Endothelial cell of umbilical vein (primary cell): Measurements from ENCODE around the gene CMTM6.

ENCODE experiments used
- CTCF ChIP-seq, 2 donors: IDR thresholded peaks; 1 replicate in 1 of 2; 2 replicates in 1 of 2; pipeline ENCODE4 v1.5.1; 2011; ENCODE audit warnings: low read length in 2 of 2, mild to moderate bottlenecking in 2 of 2, moderate library complexity in 2 of 2, control low read depth in 1 of 2, inconsistent platforms in 1 of 2, low read depth in 1 of 2; ENCODE audit not compliant: insufficient read depth in 1 of 2; ENCODE audit errors: extremely low read depth in 1 of 2
- FOS ChIP-seq: IDR thresholded peaks from 2 replicates; pipeline ENCODE4 v1.6.1; 2011; ENCODE audit warnings: mild to moderate bottlenecking, low read length, moderate library complexity, borderline replicate concordance; ENCODE audit not compliant: insufficient read depth
- MAX ChIP-seq: IDR thresholded peaks from 2 replicates; pipeline ENCODE4 v1.6.1; 2011; ENCODE audit not compliant: insufficient read depth, insufficient read length

- no peak for TF ChIP-seq CTCF (IDR thresholded peaks at IDR 0.05; ENCODE audit: extremely low read depth in 1 of 2, insufficient read depth in 1 of 2, low read depth in 1 of 2, low read length in 2 of 2)
- TF ChIP-seq FOS, result no peak
- TF ChIP-seq MAX, result no peak
These were observed 40.2 kb upstream of the CMTM6 start for GRCh38 chr3:32542807-32543206.
